HG03565 (cell line): ENCODE measurements around the gene MGAT3.
"Not testable (repeated sequence)": the region's sequence is repeated elsewhere in the genome, so short reads cannot be mapped to it uniquely, and the experiment has no call there.

Experiments
- ATAC-seq: cut with Tn5 transposase; IDR thresholded peaks from one replicate; pipeline ENCODE4 v1.9.1; 2021; ENCODE audit warnings: mild to moderate bottlenecking, moderate library complexity; ENCODE audit not compliant: unreplicated experiment

Gene MGAT3

GRCh38 chr22:39510529-39511149 is 53.8 kb downstream of the MGAT3 start:
- ATAC-seq, result no peak

GRCh38 chr22:39511226-39511625 is 54.4 kb downstream of the MGAT3 start:
- no peak for ATAC-seq

GRCh38 chr22:39512026-39512425 is 55.2 kb downstream of the MGAT3 start:
- ATAC-seq, result no peak

- ATAC-seq, result no peak
These were observed 57.0 kb downstream of the MGAT3 start for GRCh38 chr22:39513791-39514190.

GRCh38 chr22:39514373-39514973 is 57.7 kb downstream of the MGAT3 start:
- ATAC-seq, result no peak

GRCh38 chr22:39515266-39516050 is 58.6 kb downstream of the MGAT3 start:
- ATAC-seq, result no peak

GRCh38 chr22:39517470-39517869 is 60.7 kb downstream of the MGAT3 start:
- ATAC-seq, result no peak

- ATAC-seq, result no peak
These were observed 61.5 kb downstream of the MGAT3 start for GRCh38 chr22:39518144-39518786.

- ATAC-seq, result no peak
These were observed 62.3 kb downstream of the MGAT3 start for GRCh38 chr22:39518996-39519680.

- peak; percentile 61 for ATAC-seq
These were observed 62.9 kb downstream of the MGAT3 start for GRCh38 chr22:39519681-39520225.

- ATAC-seq, result peak; percentile 31
These were observed 63.7 kb downstream of the MGAT3 start, which contains the start of gene ATF4 for GRCh38 chr22:39520226-39521105. Gene ATF4 (plus strand): TSS chr22:39520562. CDS start chr22:39521446, 884 bp downstream.

- ATAC-seq, result not testable (repeated sequence)
These were observed 64.5 kb downstream of the MGAT3 start for GRCh38 chr22:39521106-39521885.

GRCh38 chr22:39522091-39522490 is 65.3 kb downstream of the MGAT3 start:
- ATAC-seq, result not testable (repeated sequence)

- ATAC-seq, result no peak
These were observed 65.9 kb downstream of the MGAT3 start for GRCh38 chr22:39522567-39523300.

GRCh38 chr22:39524089-39524752 is 67.4 kb downstream of the MGAT3 start:
- no peak for ATAC-seq

GRCh38 chr22:39524753-39525657 is 68.2 kb downstream of the MGAT3 start:
- ATAC-seq, result no peak

GRCh38 chr22:39525658-39525975 is 68.8 kb downstream of the MGAT3 start:
- no peak for ATAC-seq
